ENCODE results near the gene MYO9B.

- TF ChIP-seq SREBF2 (IDR thresholded peaks at IDR 0.05) (no peak), USF2 (IDR thresholded peaks at IDR 0.05) (no peak), MAX (IDR thresholded peaks at IDR 0.05) (no peak), CTCF (IDR thresholded peaks at IDR 0.05) (no peak)
These were observed 180.6 kb downstream of the MYO9B start for GRCh38 chr19:17256130-17256529.

Data from A549 (cell line).